HEK293T (cell line): ENCODE measurements around the gene PELI2.

Experiments
- ARNT ChIP-seq: fragments of 450-650 bp; IDR thresholded peaks from 2 replicates; pipeline ENCODE4 v1.6.1; 2017; ENCODE audit warnings: mild to moderate bottlenecking
- CTBP1 ChIP-seq: fragments of 450-650 bp; IDR thresholded peaks from 2 replicates; pipeline ENCODE4 v1.6.1; 2016; ENCODE audit warnings: borderline replicate concordance
- FOXA1 ChIP-seq: fragments of 450-650 bp; IDR thresholded peaks from 2 replicates; pipeline ENCODE4 v1.6.1; 2016; ENCODE audit warnings: mild to moderate bottlenecking
- FOXM1 ChIP-seq: fragments of 450-650 bp; IDR thresholded peaks from 2 replicates; pipeline ENCODE4 v1.6.1; 2017; ENCODE audit warnings: mild to moderate bottlenecking, borderline replicate concordance
- LEF1 ChIP-seq: fragments of 450-650 bp; IDR thresholded peaks from 2 replicates; pipeline ENCODE4 v1.6.1; 2017; ENCODE audit warnings: mild to moderate bottlenecking, borderline replicate concordance
- NFRKB ChIP-seq: fragments of 450-650 bp; IDR thresholded peaks from 2 replicates; pipeline ENCODE4 v1.6.1; 2016; ENCODE audit warnings: mild to moderate bottlenecking, moderate library complexity
- PKNOX1 ChIP-seq: fragments of 450-650 bp; IDR thresholded peaks from 2 replicates; pipeline ENCODE4 v1.6.1; 2016
- SP1 ChIP-seq: fragments of 450-650 bp; IDR thresholded peaks from 2 replicates; pipeline ENCODE4 v1.6.1; 2017
- SUZ12 ChIP-seq: fragments of 450-650 bp; IDR thresholded peaks from 2 replicates; pipeline ENCODE4 v1.6.1; 2016; ENCODE audit warnings: mild to moderate bottlenecking
- TARDBP ChIP-seq: fragments of 450-650 bp; IDR thresholded peaks from 2 replicates; pipeline ENCODE4 v1.6.1; 2016
- ZNF384 ChIP-seq: fragments of 450-650 bp; IDR thresholded peaks from 2 replicates; pipeline ENCODE4 v1.6.1; 2016

GRCh38 chr14:56194042-56194441, 75.8 kb downstream of the PELI2 start:
- TF ChIP-seq FOXM1 (no peak), SP1 (no peak), CTBP1 (no peak), TARDBP (no peak), SUZ12 (no peak), NFRKB (no peak), FOXA1 (no peak), ARNT (no peak), PKNOX1 (no peak), LEF1 (no peak), ZNF384 (no peak)
